Left ventricle myocardium inferior (tissue), 1 donor: ENCODE measurements around the gene SKIL. TPM values are rescaled to one million over a fixed set of nuclear protein-coding genes. Genes with fewer than 3 reads are reported as not detected.

Experiments used
- DNase-seq: peaks from one replicate; pipeline ENCODE4 v3.0.0-alpha.2; 2020
- H3K27ac ChIP-seq: fragments of 200-600 bp; replicated peaks from 2 replicates; pipeline ENCODE4 v1.8.0; 2021
- H3K27me3 ChIP-seq: fragments of 200-600 bp; 2 replicates; pipeline ENCODE4 v1.8.0; 2021; ENCODE audit warnings: low read depth
- H3K36me3 ChIP-seq: fragments of 200-600 bp; 2 replicates; pipeline ENCODE4 v1.8.0; 2021
- H3K4me1 ChIP-seq: fragments of 200-600 bp; 2 replicates; pipeline ENCODE4 v1.8.0; 2021
- H3K4me3 ChIP-seq: fragments of 200-600 bp; 2 replicates; pipeline ENCODE4 v1.8.0; 2021; ENCODE audit warnings: mild to moderate bottlenecking, moderate library complexity
- H3K9me3 ChIP-seq: fragments of 200-600 bp; replicated peaks from 2 replicates; pipeline ENCODE4 v1.8.0; 2021
- CTCF ChIP-seq: fragments of 200-600 bp; IDR thresholded peaks from 2 replicates; pipeline ENCODE4 v1.8.0; 2021; ENCODE audit warnings: antibody characterized with exemption, mild to moderate bottlenecking, borderline replicate concordance
- intact Hi-C: fragments of 100-400 bp; cut with micrococcal nuclease; formaldehyde crosslinking; loops from one replicate; pipeline ENCODE4 v1.11.0; 2022
- total RNA-seq: library from RNA; stranded (reverse); fragmentation: NEBNext Ultra II Directional; extraction: Animal tissue kit (Norgen Biotek cat#: 25700); gene quantifications from one replicate; pipeline ENCODE4 v1.2.1, GENCODE V29; 2021
- donor health status: DM: no; HTN: yes; CAD: no; lungs with severe emphysema.

Gene SKIL
- total RNA-seq, 1 donor from 2014 or later: 21.5 TPM

DNA sequence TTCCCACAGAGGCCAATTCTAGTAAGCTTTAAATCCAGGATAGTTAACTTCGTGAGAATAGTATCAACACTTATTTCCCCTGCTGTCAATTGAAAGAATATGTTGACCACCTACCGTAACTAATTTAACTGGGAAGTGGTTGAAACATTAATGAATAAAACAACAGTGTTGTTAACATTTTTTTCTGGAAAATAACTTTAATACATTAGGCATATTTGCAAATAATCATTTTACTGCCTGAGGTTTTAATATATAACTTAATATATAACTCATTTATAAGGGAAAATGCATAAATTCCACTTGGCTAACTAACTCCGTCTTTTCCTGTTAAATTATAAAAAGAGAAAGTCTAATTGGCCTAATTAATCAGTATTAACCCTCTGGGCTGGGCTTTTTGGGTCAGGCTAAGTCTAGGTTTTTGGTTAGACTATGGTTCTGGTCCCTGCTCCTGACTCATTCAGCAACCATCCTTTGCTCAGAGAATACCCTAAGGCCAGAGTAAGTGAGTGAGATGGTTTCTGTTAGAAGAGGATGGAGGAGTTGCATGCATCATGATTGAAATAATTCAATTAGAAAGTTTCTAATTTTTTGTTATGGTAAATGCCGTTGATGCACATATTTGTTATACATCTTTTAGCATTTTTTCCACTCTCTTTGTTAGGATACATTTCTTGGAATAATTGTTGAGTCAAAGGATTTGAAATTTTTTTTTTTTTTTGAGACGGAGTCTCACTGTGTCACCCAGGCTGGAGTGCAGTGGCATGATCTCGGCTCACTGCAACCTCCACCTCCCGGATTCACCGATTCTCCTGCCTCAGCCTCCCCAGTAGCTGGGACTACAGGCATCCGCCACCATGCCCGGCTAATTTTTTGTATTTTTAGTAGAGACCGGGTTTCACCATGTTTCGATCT, 10.8 kb upstream of the SKIL start:
- Histone ChIP-seq H3K9me3 (no peaks in the 10 kb centered on the region), H3K27me3 (no peaks in the 10 kb centered on the region), H3K4me1 (peaks cover 6% of the 10 kb centered on the region), H3K27ac (no peak overlapping the region), H3K36me3 (no peaks in the 10 kb centered on the region), H3K4me3 (no peak overlapping the region)
- TF ChIP-seq CTCF: no peak
- intact Hi-C loops: no loop called here
- DNase-seq: no peak

DNA sequence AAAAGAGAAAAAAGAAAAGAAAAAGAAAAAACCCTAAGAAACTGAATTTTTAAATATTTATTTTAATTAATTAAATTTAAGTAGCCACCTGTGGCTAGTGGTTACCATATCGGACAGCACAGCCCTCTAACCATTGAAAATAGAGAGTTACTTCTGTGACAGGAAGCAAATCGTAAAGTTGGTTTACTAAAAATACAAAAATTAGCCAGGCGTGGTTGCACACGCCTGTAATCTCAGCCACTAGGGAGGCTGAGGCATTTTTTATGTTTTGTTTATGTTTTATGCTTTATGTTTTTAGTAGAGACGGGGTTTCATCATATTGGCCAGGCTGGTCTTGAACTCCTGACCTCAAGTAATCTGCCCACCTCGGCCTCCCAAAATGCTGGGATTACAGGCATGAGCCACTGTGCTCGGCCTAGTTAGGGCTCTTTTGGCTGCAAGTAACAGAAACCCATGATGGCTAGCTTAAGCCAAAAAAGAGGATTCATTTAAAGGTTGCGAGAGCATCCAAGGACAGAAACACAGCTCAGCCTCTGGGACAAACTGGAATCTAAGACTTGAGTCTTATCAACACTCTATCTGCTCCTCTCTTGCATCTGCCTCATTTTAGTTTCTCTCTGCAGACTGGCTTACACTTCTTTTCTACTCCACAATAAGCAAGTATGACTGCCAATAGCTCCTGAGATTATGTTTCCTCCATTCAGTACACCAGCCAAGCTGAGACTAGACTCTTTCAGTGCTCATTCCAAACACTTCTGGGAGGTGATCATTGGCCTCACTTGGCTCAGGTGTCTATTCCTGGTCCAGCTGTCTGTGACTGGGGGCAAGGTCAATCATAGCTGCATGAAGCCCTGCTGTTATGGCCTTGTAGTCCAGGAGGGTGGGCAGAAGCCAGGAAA, 6.8 kb upstream of the SKIL start:
- Histone ChIP-seq H3K27me3 (no peaks in the 10 kb centered on the region), H3K4me1 (peaks cover 10% of the 10 kb centered on the region), H3K27ac (no peak overlapping the region), H3K4me3 (no peak overlapping the region), H3K9me3 (no peaks in the 10 kb centered on the region), H3K36me3 (no peaks in the 10 kb centered on the region)
- TF ChIP-seq CTCF: no peak
- intact Hi-C loops: no loop called here
- no peak for DNase-seq

GRCh38 chr3:170352936-170353335, 4.6 kb upstream of the SKIL start:
- Histone ChIP-seq H3K4me3 (no peak overlapping the region), H3K27ac (no peak overlapping the region), H3K4me1 (peaks cover 18% of the 10 kb centered on the region), H3K36me3 (no peaks in the 10 kb centered on the region), H3K27me3 (no peaks in the 10 kb centered on the region), H3K9me3 (no peaks in the 10 kb centered on the region)
- intact Hi-C loops: no loop called here
- TF ChIP-seq CTCF: no peak
- DNase-seq: no peak

GRCh38 chr3:170353485-170353884, 4.0 kb upstream of the SKIL start:
- intact Hi-C loops: no loop called here
- H3K4me3 ChIP-seq: no peak overlapping the region

More at GRCh38 chr3:170353485-170353884, 4.0 kb upstream of the SKIL start:
- Histone ChIP-seq H3K27me3 (no peaks in the 10 kb centered on the region), H3K4me1 (peaks cover 24% of the 10 kb centered on the region), H3K36me3 (no peaks in the 10 kb centered on the region), H3K27ac (no peak overlapping the region), H3K9me3 (no peaks in the 10 kb centered on the region)
- no peak for TF ChIP-seq CTCF
- no peak for DNase-seq
